CD4-positive, alpha-beta T cell treated with Interleukin-10 for 1 hour (primary cell): ENCODE results near the gene ADGRG1.
"Not testable (repeated sequence)": the region's sequence is repeated elsewhere in the genome, so short reads cannot be mapped to it uniquely, and the experiment has no call there.

Source experiments
- DNase-seq: peaks from one replicate; pipeline ENCODE4 v3.0.0-alpha.2; 2020

Gene ADGRG1

GRCh38 chr16:57628008-57628781 is at the start of gene ADGRG1:
Gene ADGRG1, plus strand, starts transcription at chr16:57628630. Its CDS starts 21,658 bp downstream, at chr16:57650288.
- peak; percentile 39 for DNase-seq

- DNase-seq, result no peak
These were observed 49.1 kb upstream of the ADGRG1 start for GRCh38 chr16:57579361-57579665.

- no peak for DNase-seq
These were observed 43.3 kb upstream of the ADGRG1 start for GRCh38 chr16:57585051-57585687.

GRCh38 chr16:57588831-57589230 is 39.6 kb upstream of the ADGRG1 start:
- DNase-seq, result no peak

GRCh38 chr16:57589374-57589773 is 39.1 kb upstream of the ADGRG1 start:
- DNase-seq, result peak; percentile 45

- DNase-seq, result no peak
These were observed 37.8 kb upstream of the ADGRG1 start for GRCh38 chr16:57590654-57591085.

- peak; percentile 68 for DNase-seq
These were observed 37.2 kb upstream of the ADGRG1 start for GRCh38 chr16:57591086-57591869.

- no peak for DNase-seq
These were observed 36.5 kb upstream of the ADGRG1 start for GRCh38 chr16:57591870-57592485.

- peak; percentile 81 for DNase-seq
These were observed 35.8 kb upstream of the ADGRG1 start for GRCh38 chr16:57592591-57593003.

GRCh38 chr16:57593021-57593420 is 35.4 kb upstream of the ADGRG1 start:
- no peak for DNase-seq

GRCh38 chr16:57593990-57594389 is 34.4 kb upstream of the ADGRG1 start:
- DNase-seq, result no peak

GRCh38 chr16:57594531-57595031 is 33.8 kb upstream of the ADGRG1 start:
- DNase-seq, result no peak

GRCh38 chr16:57596234-57596633 is 32.2 kb upstream of the ADGRG1 start:
- not testable (repeated sequence) for DNase-seq

GRCh38 chr16:57598437-57598836 is 30.0 kb upstream of the ADGRG1 start:
- DNase-seq, result no peak

- DNase-seq, result peak; percentile 35
These were observed 28.2 kb upstream of the ADGRG1 start for GRCh38 chr16:57600048-57600835.

- DNase-seq, result no peak
These were observed 27.4 kb upstream of the ADGRG1 start for GRCh38 chr16:57600952-57601580.

GRCh38 chr16:57601801-57602478 is 26.5 kb upstream of the ADGRG1 start:
- DNase-seq, result peak; percentile 67

- no peak for DNase-seq
These were observed 25.1 kb upstream of the ADGRG1 start for GRCh38 chr16:57603115-57604024.

- DNase-seq, result no peak
These were observed 24.3 kb upstream of the ADGRG1 start for GRCh38 chr16:57604177-57604576.
